Limb (tissue), 2 donors: ENCODE results near the gene TROAP.
"Not testable (repeated sequence)": the region's sequence is repeated elsewhere in the genome, so short reads cannot be mapped to it uniquely, and the experiment has no call there.

Experiments used
- DNase-seq, 2 donors: peaks; one replicate each; pipeline ENCODE4 v3.0.0-alpha.2; 2016; ENCODE audit errors: extremely low spot score in 2 of 2

Gene TROAP, protein sequence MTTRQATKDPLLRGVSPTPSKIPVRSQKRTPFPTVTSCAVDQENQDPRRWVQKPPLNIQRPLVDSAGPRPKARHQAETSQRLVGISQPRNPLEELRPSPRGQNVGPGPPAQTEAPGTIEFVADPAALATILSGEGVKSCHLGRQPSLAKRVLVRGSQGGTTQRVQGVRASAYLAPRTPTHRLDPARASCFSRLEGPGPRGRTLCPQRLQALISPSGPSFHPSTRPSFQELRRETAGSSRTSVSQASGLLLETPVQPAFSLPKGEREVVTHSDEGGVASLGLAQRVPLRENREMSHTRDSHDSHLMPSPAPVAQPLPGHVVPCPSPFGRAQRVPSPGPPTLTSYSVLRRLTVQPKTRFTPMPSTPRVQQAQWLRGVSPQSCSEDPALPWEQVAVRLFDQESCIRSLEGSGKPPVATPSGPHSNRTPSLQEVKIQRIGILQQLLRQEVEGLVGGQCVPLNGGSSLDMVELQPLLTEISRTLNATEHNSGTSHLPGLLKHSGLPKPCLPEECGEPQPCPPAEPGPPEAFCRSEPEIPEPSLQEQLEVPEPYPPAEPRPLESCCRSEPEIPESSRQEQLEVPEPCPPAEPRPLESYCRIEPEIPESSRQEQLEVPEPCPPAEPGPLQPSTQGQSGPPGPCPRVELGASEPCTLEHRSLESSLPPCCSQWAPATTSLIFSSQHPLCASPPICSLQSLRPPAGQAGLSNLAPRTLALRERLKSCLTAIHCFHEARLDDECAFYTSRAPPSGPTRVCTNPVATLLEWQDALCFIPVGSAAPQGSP

GRCh38 chr12:49322708-49323523 is at the start of gene TROAP:
Gene TROAP (plus strand): TSS chr12:49323255. CDS start chr12:49323609, 354 bp downstream.
- peak; percentile 97 to 99 for DNase-seq

DNA sequence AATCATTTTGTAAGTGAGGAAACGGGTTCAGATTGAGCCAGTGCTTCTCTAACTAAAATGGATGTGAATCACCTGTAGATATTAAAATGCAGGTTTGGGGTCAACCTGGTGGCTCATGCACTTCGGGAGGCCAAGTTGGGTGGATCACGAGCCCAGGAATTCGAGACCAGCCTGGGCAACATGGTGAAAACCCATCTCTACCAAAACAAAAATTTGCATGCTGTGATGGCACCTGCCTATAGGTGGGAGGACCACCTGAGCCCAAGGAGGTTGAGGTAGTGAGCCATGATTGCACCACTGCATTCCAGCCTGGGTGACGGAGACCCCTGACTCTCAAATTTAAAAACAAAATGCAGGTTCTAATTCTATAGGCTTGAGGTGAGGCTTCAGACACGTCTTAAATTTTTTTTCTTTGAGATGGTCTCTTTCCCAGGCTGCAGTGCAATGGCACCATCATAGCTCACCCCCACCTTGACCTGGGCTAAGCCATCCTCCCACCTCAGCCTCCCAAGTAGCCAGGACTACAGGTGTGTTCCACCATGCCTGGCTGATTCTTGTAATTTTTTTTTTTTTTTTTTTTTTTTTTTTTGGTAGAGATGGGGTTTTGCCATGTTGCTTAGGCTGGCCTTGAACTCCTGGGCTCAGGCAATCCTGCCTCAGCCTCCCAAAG is 49.2 kb upstream of the TROAP start:
- DNase-seq, result no peak

- DNase-seq, result no peak
These were observed 48.5 kb upstream of the TROAP start for GRCh38 chr12:49274396-49275069.

GRCh38 chr12:49276304-49277290 is 46.5 kb upstream of the TROAP start:
- no peak for DNase-seq

DNA sequence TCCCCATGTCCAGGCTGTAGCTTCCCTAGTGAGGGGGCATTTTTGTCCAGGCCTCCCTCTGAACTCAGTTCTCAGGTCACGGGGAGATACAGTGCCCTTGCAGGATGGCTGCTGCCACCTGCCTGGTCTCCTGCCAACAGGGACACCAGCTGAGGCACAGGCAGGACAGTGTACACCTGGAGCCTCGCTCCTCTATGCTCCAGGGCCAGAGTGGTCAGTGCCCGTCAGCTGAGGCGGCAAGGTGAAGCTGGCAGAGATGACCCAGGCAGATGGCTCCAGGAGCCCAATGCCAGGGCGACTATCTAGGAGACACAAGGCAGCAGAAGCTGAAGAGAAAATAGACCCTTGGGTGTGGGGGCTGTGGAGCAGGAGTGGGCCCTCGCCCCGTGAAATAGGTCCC is 45.6 kb upstream of the TROAP start:
- DNase-seq, result no peak

DNA sequence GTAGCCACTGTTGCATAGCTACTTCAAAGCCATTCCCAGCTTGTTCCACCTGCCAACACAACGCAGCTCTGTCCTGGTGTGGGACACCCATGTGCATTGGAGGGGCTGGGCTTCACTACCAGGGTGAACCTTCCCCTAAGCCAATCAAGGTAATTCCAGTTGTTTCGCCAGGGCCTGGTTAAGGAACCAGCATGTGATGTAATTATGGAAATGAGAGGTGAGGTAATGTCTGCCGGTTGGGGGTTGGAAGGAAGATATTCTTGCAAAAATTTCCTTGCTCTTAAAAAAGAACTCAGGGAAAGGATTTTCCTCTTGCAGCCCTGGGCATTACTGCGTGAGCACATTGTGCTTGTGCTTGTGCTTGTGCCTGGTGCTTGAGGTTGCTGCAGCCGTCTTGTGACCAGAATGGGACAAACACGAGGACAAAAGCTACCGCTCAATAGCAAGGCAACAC is 43.3 kb upstream of the TROAP start:
- no peak for DNase-seq

GRCh38 chr12:49280545-49280944 is 42.5 kb upstream of the TROAP start:
- not testable (repeated sequence) for DNase-seq

- DNase-seq, result no peak
These were observed 40.8 kb upstream of the TROAP start for GRCh38 chr12:49282302-49282701.

DNA sequence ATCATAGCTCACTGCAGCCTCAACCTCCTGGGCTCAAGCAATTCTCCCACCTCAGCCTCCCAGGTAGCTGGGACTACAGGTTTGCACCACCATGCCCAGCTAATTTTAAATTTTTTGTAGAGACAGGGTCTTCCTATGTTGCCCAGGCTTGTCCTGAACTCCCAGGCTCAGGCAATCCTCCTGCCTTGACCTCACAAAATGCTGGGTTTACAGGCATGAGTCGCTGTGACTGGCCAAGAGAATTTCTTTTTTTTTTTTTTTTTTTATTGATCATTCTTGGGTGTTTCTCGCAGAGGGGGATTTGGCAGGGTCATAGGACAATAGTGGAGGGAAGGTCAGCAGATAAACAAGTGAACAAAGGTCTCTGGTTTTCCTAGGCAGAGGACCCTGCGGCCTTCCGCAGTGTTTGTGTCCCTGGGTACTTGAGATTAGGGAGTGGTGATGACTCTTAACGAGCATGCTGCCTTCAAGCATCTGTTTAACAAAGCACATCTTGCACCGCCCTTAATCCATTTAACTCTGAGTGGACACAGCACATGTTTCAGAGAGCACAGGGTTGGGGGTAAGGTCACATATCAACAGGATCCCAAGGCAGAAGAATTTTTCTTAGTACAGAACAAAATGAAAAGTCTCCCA is 40.2 kb upstream of the TROAP start:
- not testable (repeated sequence) for DNase-seq

GRCh38 chr12:49283541-49284429 is 39.3 kb upstream of the TROAP start:
- no peak for DNase-seq

DNA sequence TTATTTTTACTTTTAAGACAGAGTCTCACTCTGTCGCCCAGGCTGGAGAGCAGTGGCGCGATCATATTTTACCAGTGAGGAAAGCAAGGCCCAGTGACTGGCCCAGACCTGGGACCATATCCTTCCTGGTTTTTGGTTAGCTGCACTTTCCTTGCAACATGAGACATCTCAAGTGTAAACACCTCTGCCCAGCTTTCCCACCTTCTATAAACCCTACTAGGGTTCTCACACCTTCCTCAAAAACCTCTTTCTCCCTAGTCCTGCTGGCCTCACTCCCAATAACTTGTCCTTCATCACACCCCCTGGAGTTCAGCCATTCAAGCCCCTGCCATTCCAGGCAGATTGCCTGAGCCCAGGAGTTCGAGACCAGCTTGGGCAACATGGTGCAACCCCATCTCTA is 38.4 kb upstream of the TROAP start:
- no peak for DNase-seq

GRCh38 chr12:49287876-49288275 is 35.2 kb upstream of the TROAP start:
- no peak for DNase-seq

- peak; percentile 69 to 76 for DNase-seq
These were observed 34.6 kb upstream of the TROAP start for GRCh38 chr12:49288412-49288853.

DNA sequence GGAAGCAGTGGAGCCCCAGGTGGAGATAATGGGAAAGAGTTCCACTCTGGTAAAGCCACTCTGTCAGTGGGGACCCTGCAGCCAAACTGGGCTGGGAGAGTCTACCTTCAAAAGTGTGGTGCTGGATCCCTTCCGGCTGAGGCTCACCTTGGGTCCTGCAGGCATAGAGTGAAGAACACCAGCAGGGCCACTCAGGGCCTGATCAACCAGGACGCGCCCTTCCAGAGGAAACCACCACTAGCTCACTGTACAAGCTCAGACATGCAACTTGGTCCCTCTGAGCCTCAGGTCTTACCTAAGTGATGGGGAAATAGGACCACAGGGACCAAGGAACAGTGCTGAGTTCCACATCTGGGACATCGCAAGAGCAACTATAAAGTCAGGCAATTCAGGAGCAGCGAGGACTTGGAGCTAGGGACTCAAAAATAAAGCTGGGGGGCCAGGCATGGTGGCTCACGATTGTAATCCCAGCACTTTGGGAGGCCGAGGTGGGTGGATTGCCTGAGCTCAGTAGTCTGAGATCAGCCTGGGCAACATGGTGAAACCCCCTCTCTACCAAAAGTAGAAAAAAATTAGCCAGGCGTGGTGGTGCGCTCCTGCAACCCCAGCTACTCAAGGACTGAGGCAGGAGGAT is 34.0 kb upstream of the TROAP start:
- no peak for DNase-seq

GRCh38 chr12:49292729-49293055 is 30.4 kb upstream of the TROAP start:
- no peak for DNase-seq

DNA sequence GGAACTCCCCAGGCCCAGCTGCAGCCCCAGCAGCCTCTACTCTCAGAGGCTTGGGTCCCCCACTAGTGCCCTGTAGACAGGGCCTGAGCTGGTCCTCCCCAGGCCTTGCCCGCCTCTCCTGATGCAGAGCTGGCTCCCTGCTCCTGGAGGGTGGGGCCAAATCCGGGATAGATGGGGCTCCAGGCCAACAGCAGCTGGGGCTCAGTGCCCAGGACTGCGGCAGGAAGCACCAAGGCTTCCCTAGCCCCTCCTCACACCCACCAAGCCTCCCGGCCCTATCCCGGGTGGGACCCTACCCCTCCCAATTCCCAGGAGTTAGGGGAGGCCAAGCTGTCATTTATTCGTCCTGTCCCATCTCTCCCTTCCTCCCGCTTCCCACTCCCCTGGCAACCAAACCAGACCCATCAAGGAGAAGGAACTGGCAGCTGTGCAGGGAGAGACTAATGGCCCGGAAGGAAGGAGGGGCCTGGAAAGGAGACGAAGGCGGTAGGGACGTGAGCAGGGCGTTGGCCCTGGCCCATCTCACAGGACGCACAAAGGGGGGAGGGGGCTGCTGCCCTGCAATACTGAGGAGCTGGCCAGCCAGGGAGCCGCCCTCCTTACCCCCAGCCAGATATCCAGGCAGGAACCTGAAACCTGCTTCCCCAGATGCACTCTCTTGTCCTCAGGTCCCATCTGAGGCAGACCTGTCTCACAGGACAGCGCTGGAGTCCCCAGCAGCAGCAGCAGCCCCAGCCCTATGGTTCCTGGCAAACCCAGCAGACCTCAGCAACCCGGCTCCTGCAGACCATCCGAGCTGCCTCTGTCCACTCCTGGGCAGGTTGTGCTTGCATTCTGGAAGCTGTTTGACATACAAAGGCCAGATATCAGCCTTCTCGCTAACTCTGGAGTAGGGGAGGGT is 29.7 kb upstream of the TROAP start:
- DNase-seq, result peak; percentile 65 to 71
